SU-DHL-6 (cell line): ENCODE data around the gene RHOH.

Experiments used
- H2AFZ ChIP-seq: fragments of 200-600 bp; sonication (generic); 2 replicates; pipeline ENCODE4 v1.6.1; 2014; ENCODE audit warnings: low read depth, mild to moderate bottlenecking, moderate library complexity, mixed read lengths, antibody characterized with exemption, low read length; ENCODE audit not compliant: severe bottlenecking
- H3F3A ChIP-seq: fragments of 200-600 bp; shearing (Covaris generic); 2 replicates; pipeline ENCODE4 v1.6.0; 2016; ENCODE audit warnings: antibody characterized with exemption, mild to moderate bottlenecking; ENCODE audit not compliant: insufficient read depth
- H3K27ac ChIP-seq: fragments of 200-600 bp; sonication (generic); 2 replicates; pipeline ENCODE4 v1.5.1; 2016; ENCODE audit warnings: low read depth, mild to moderate bottlenecking, low read length, moderate library complexity, mixed read lengths
- H3K27me3 ChIP-seq: fragments of 200-600 bp; sonication (generic), shearing (Covaris generic); 2 replicates; pipeline ENCODE4 v1.6.0; 2014; ENCODE audit warnings: mild to moderate bottlenecking, low read length
- H3K36me3 ChIP-seq: fragments of 200-600 bp; sonication (generic); 2 replicates; pipeline ENCODE4 v1.6.1; 2014; ENCODE audit warnings: mild to moderate bottlenecking, low read length, mixed read lengths
- H3K4me2 ChIP-seq: fragments of 300-600, 200-600 bp; shearing (Covaris generic), sonication (generic); 2 replicates; pipeline ENCODE4 v1.6.0; 2014; ENCODE audit warnings: low read length, low read depth, mild to moderate bottlenecking; ENCODE audit not compliant: poor library complexity, severe bottlenecking
- H3K4me3 ChIP-seq: fragments of 200-600 bp; sonication (generic); 2 replicates; pipeline ENCODE4 v1.5.1; 2014; ENCODE audit warnings: antibody characterized with exemption, low read length, mild to moderate bottlenecking, mixed read lengths; ENCODE audit not compliant: insufficient read depth, poor library complexity, severe bottlenecking
- H3K79me2 ChIP-seq: fragments of 200-600 bp; sonication (generic); 2 replicates; pipeline ENCODE4 v1.6.1; 2014; ENCODE audit warnings: mild to moderate bottlenecking, low read length, moderate library complexity; ENCODE audit not compliant: insufficient read depth
- H3K9ac ChIP-seq: fragments of 200-600 bp; sonication (generic); 2 replicates; pipeline ENCODE4 v1.7.0; 2014; ENCODE audit warnings: mild to moderate bottlenecking, low read length
- H3K9me2 ChIP-seq: fragments of 200-600 bp; sonication (generic); replicated peaks from 2 replicates; pipeline ENCODE4 v1.6.1; 2014; ENCODE audit warnings: low read length; ENCODE audit not compliant: insufficient read depth
- H3K9me3 ChIP-seq: fragments of 200-600 bp; sonication (generic); 2 replicates; pipeline ENCODE4 v1.6.1; 2014; ENCODE audit warnings: low read length, mixed read lengths; ENCODE audit not compliant: insufficient read depth
- H4K20me1 ChIP-seq: fragments of 200-600 bp; sonication (generic); 2 replicates; pipeline ENCODE4 v1.6.1; 2014; ENCODE audit warnings: low read depth, mild to moderate bottlenecking, antibody characterized with exemption, low read length, moderate library complexity, mixed read lengths
- EZH2phosphoT487 ChIP-seq: fragments of 200-600 bp; sonication (generic), shearing (Covaris generic); conservative IDR thresholded peaks from 2 replicates; pipeline ENCODE4 v1.6.1; 2018; ENCODE audit warnings: mild to moderate bottlenecking, antibody characterized with exemption, low read length, moderate library complexity, mixed read lengths
- TF ChIP-seq, protein P1 (sequence below): fragments of 200-600 bp; sonication (generic); IDR thresholded peaks from one replicate; pipeline ENCODE4 v1.5.1; 2017; ENCODE audit warnings: antibody characterized with exemption, mild to moderate bottlenecking, low read length, moderate library complexity; ENCODE audit not compliant: insufficient read depth, poor library complexity, severe bottlenecking

Gene RHOH

DNA sequence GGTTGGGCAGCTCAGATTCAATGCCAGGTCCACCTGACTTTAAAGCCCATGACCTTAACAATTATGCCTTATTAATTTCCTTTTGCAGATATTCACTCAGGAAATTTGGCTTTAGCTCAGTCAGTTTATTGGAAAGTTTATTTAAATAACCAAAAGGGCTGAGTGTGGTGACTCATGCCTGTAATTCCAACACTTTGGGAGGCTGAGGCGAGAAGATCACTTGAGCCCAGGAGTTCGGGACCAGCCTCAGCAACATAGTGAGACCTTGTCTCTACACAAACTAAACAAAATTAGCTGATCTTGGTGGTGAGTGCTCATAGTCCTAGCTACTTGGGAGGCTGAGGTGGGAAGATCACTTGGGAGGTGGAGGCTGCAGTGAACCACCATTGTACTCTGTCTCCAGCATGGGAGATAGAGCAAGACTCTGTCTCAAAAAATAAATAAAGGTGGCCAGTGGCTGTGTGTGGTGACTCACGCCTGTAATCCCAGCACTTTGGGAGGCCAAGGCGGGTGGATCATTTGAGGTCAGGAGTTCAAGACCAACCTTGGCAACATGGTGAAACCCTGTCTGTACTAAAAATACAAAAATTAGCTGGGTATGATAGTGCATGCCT is 43.3 kb downstream of the RHOH start:
- Histone ChIP-seq H3K4me3 (no peak overlapping the region), H3K79me2 (peaks cover 93% of the 10 kb centered on the region), H3K9ac (no peak overlapping the region), H3F3A (peaks cover 48% of the 10 kb centered on the region), H3K9me3 (no peaks in the 10 kb centered on the region), H3K27me3 (no peaks in the 10 kb centered on the region), H3K36me3 (peaks cover 45% of the 10 kb centered on the region; the same call in 1 of the 2 replicates), H4K20me1 (peaks cover 49% of the 10 kb centered on the region), H2AFZ (no peak overlapping the region), H3K27ac (no peak overlapping the region), H3K4me2 (no peak overlapping the region), H3K9me2 (no peaks in the 10 kb centered on the region)
- no peak for TF ChIP-seq EZH2phosphoT487

- Histone ChIP-seq H2AFZ (no peak overlapping the region), H3K79me2 (peaks cover 84% of the 10 kb centered on the region), H3K27ac (no peak overlapping the region), H3K36me3 (peaks cover 50% of the 10 kb centered on the region; the same call in 1 of the 2 replicates), H3F3A (peaks cover 53% of the 10 kb centered on the region), H3K4me3 (no peak overlapping the region), H3K9me2 (no peaks in the 10 kb centered on the region), H4K20me1 (peaks cover 48% of the 10 kb centered on the region), H3K27me3 (no peaks in the 10 kb centered on the region), H3K4me2 (no peak overlapping the region), H3K9me3 (no peaks in the 10 kb centered on the region), H3K9ac (no peak overlapping the region)
- TF ChIP-seq, protein P1, sequence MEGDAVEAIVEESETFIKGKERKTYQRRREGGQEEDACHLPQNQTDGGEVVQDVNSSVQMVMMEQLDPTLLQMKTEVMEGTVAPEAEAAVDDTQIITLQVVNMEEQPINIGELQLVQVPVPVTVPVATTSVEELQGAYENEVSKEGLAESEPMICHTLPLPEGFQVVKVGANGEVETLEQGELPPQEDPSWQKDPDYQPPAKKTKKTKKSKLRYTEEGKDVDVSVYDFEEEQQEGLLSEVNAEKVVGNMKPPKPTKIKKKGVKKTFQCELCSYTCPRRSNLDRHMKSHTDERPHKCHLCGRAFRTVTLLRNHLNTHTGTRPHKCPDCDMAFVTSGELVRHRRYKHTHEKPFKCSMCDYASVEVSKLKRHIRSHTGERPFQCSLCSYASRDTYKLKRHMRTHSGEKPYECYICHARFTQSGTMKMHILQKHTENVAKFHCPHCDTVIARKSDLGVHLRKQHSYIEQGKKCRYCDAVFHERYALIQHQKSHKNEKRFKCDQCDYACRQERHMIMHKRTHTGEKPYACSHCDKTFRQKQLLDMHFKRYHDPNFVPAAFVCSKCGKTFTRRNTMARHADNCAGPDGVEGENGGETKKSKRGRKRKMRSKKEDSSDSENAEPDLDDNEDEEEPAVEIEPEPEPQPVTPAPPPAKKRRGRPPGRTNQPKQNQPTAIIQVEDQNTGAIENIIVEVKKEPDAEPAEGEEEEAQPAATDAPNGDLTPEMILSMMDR, result no peak
- TF ChIP-seq EZH2phosphoT487, result no peak
These were observed 44.2 kb downstream of the RHOH start for GRCh38 chr4:40241026-40241425.

- H2AFZ ChIP-seq, result no peak overlapping the region
- no peak overlapping the region; the same call in 1 of the 2 replicates for H3K27ac ChIP-seq
- H3K4me2 ChIP-seq, result no peak overlapping the region
- no peaks in the 10 kb centered on the region for H3K27me3 ChIP-seq
- H3K9me2 ChIP-seq, result no peaks in the 10 kb centered on the region
- H3K9me3 ChIP-seq, result no peaks in the 10 kb centered on the region
- H3K36me3 ChIP-seq, result peaks cover 50% of the 10 kb centered on the region; the same call in 1 of the 2 replicates
- no peak overlapping the region for H3K4me3 ChIP-seq
- peaks cover 60% of the 10 kb centered on the region for H3F3A ChIP-seq
- peaks cover 40% of the 10 kb centered on the region for H4K20me1 ChIP-seq
- peaks cover 75% of the 10 kb centered on the region for H3K79me2 ChIP-seq
- no peak overlapping the region for H3K9ac ChIP-seq
- TF ChIP-seq, protein P1, result no peak
- TF ChIP-seq EZH2phosphoT487, result no peak
These were observed 45.1 kb downstream of the RHOH start for GRCh38 chr4:40241941-40242340.

DNA sequence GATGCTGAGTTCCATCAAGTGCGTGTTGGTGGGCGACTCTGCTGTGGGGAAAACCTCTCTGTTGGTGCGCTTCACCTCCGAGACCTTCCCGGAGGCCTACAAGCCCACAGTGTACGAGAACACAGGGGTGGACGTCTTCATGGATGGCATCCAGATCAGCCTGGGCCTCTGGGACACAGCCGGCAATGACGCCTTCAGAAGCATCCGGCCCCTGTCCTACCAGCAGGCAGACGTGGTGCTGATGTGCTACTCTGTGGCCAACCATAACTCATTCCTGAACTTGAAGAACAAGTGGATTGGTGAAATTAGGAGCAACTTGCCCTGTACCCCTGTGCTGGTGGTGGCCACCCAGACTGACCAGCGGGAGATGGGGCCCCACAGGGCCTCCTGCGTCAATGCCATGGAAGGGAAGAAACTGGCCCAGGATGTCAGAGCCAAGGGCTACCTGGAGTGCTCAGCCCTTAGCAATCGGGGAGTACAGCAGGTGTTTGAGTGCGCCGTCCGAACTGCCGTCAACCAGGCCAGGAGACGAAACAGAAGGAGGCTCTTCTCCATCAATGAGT is 46.6 kb downstream of the RHOH start:
- TF ChIP-seq EZH2phosphoT487, result no peak
- TF ChIP-seq, protein P1, result no peak
- Histone ChIP-seq H3K4me2 (no peak overlapping the region), H3K27me3 (no peaks in the 10 kb centered on the region), H3K9me3 (no peaks in the 10 kb centered on the region), H4K20me1 (peaks cover 29% of the 10 kb centered on the region), H2AFZ (no peak overlapping the region), H3K9ac (no peak overlapping the region), H3K79me2 (peaks cover 60% of the 10 kb centered on the region), H3K9me2 (no peaks in the 10 kb centered on the region), H3K27ac (no peak overlapping the region), H3K4me3 (no peak overlapping the region), H3F3A (peaks cover 67% of the 10 kb centered on the region), H3K36me3 (peaks cover 44% of the 10 kb centered on the region; the same call in 1 of the 2 replicates)
